ENCODE measurements around the gene PUM2. TPM values are rescaled to one million over a fixed set of nuclear protein-coding genes. Genes with fewer than 3 reads are reported as not detected.

The PUM2 gene
- total RNA-seq, 1 donor from 2014 or later = 122 TPM

GRCh38 chr2:20307311-20307710 is 43.3 kb downstream of the PUM2 start:
- DNase-seq (ENCODE audit: low spot score in 2 of 2, unreplicated experiment in 2 of 2) = no peak
- Mint-ChIP-seq H3K27ac (no peak overlapping the region), H3K4me1 (peaks cover 15% of the 10 kb centered on the region), H3K27me3 (ENCODE audit: low read depth) (no peaks in the 10 kb centered on the region), H3K9me3 (no peaks in the 10 kb centered on the region), H3K4me3 (no peak overlapping the region), H3K36me3 (peaks cover 29% of the 10 kb centered on the region)
- TF ChIP-seq CTCF (IDR thresholded peaks at IDR 0.05; ENCODE audit: unreplicated experiment) = no peak

GRCh38 chr2:20304411-20304810 is 46.2 kb downstream of the PUM2 start:
- Mint-ChIP-seq H3K27ac (peak overlapping the region; percentile 60), H3K27me3 (ENCODE audit: low read depth) (no peaks in the 10 kb centered on the region), H3K4me3 (no peak overlapping the region), H3K36me3 (peaks cover 27% of the 10 kb centered on the region), H3K4me1 (peaks cover 23% of the 10 kb centered on the region), H3K9me3 (no peaks in the 10 kb centered on the region)
- no peak for TF ChIP-seq CTCF (IDR thresholded peaks at IDR 0.05; ENCODE audit: unreplicated experiment)
- DNase-seq (ENCODE audit: low spot score in 2 of 2, unreplicated experiment in 2 of 2) = no peak

- Mint-ChIP-seq H3K4me3 (no peak overlapping the region), H3K27ac (peak overlapping the region; percentile 60), H3K4me1 (peaks cover 20% of the 10 kb centered on the region), H3K27me3 (ENCODE audit: low read depth) (no peaks in the 10 kb centered on the region), H3K36me3 (peaks cover 26% of the 10 kb centered on the region), H3K9me3 (no peaks in the 10 kb centered on the region)
- DNase-seq (ENCODE audit: low spot score in 2 of 2, unreplicated experiment in 2 of 2) = no peak
- TF ChIP-seq CTCF (IDR thresholded peaks at IDR 0.05; ENCODE audit: unreplicated experiment) = no peak
Observed at GRCh38 chr2:20303966-20304365, 46.7 kb downstream of the PUM2 start.

GRCh38 chr2:20302019-20302418 is 48.6 kb downstream of the PUM2 start:
- Mint-ChIP-seq H3K27ac (no peak overlapping the region), H3K4me3 (no peak overlapping the region), H3K4me1 (peaks cover 17% of the 10 kb centered on the region), H3K36me3 (peaks cover 15% of the 10 kb centered on the region), H3K9me3 (no peaks in the 10 kb centered on the region), H3K27me3 (ENCODE audit: low read depth) (no peaks in the 10 kb centered on the region)
- no peak for TF ChIP-seq CTCF (IDR thresholded peaks at IDR 0.05; ENCODE audit: unreplicated experiment)
- no peak for DNase-seq (ENCODE audit: low spot score in 2 of 2, unreplicated experiment in 2 of 2)

- Mint-ChIP-seq H3K9me3 (no peaks in the 10 kb centered on the region), H3K4me3 (no peak overlapping the region), H3K4me1 (peaks cover 17% of the 10 kb centered on the region), H3K27me3 (ENCODE audit: low read depth) (no peaks in the 10 kb centered on the region), H3K36me3 (peaks cover 17% of the 10 kb centered on the region), H3K27ac (peak overlapping the region; percentile 45)
- DNase-seq (ENCODE audit: low spot score in 2 of 2, unreplicated experiment in 2 of 2) = no peak
- TF ChIP-seq CTCF (IDR thresholded peaks at IDR 0.05; ENCODE audit: unreplicated experiment) = no peak
Observed at GRCh38 chr2:20300656-20301055, 50.0 kb downstream of the PUM2 start.

GRCh38 chr2:20299113-20299512 is 51.5 kb downstream of the PUM2 start:
- Mint-ChIP-seq H3K27ac (peak overlapping the region; percentile 76), H3K4me1 (peaks cover 16% of the 10 kb centered on the region), H3K36me3 (peaks cover 17% of the 10 kb centered on the region), H3K4me3 (no peak overlapping the region), H3K27me3 (ENCODE audit: low read depth) (no peaks in the 10 kb centered on the region), H3K9me3 (no peaks in the 10 kb centered on the region)
- no peak for TF ChIP-seq CTCF (IDR thresholded peaks at IDR 0.05; ENCODE audit: unreplicated experiment)
- DNase-seq (ENCODE audit: low spot score in 2 of 2, unreplicated experiment in 2 of 2) = no peak
